Hepatocyte (in vitro differentiated cells): ENCODE measurements around the gene MAD2L1BP. TPM values are rescaled to one million over a fixed set of nuclear protein-coding genes. Genes with fewer than 3 reads are reported as not detected.

Source experiments
- DNase-seq: peaks from one replicate; pipeline ENCODE4 v3.0.0-alpha.2; 2016; ENCODE audit warnings: low spot score
- H2AFZ ChIP-seq: fragments of 200-600 bp; sonication (generic); 2 replicates; pipeline ENCODE4 v1.6.0; 2016; ENCODE audit warnings: antibody characterized with exemption, mild to moderate bottlenecking
- H3K27ac ChIP-seq: fragments of 200-600 bp; sonication (generic); 2 replicates; pipeline ENCODE4 v1.5.1; 2016; ENCODE audit warnings: mild to moderate bottlenecking
- H3K27me3 ChIP-seq: fragments of 200-600 bp; sonication (generic); 2 replicates; pipeline ENCODE4 v1.6.1; 2016
- H3K36me3 ChIP-seq: fragments of 200-600 bp; sonication (generic); replicated peaks from 2 replicates; pipeline ENCODE4 v1.5.1; 2016; ENCODE audit warnings: low read depth; ENCODE audit not compliant: insufficient read depth
- H3K4me1 ChIP-seq: fragments of 200-600 bp; sonication (generic); 2 replicates; pipeline ENCODE4 v1.5.1; 2016; ENCODE audit warnings: mild to moderate bottlenecking, moderate library complexity; ENCODE audit not compliant: insufficient read depth
- H3K4me2 ChIP-seq: fragments of 200-600 bp; sonication (generic); 2 replicates; pipeline ENCODE4 v1.6.0; 2016
- H3K4me3 ChIP-seq: fragments of 200-600 bp; sonication (generic); 2 replicates; pipeline ENCODE4 v1.5.1; 2016; ENCODE audit warnings: mild to moderate bottlenecking
- H3K79me2 ChIP-seq: fragments of 200-600 bp; sonication (generic); 2 replicates; pipeline ENCODE4 v1.6.0; 2017; ENCODE audit warnings: mild to moderate bottlenecking
- H3K9me2 ChIP-seq: fragments of 200-600 bp; sonication (generic); replicated peaks from 2 replicates; pipeline ENCODE4 v1.6.0; 2017; ENCODE audit warnings: mild to moderate bottlenecking; ENCODE audit not compliant: insufficient read depth
- H3K9me3 ChIP-seq: fragments of 200-600 bp; sonication (generic); 2 replicates; pipeline ENCODE4 v1.5.1; 2016; ENCODE audit warnings: low read depth, mild to moderate bottlenecking
- H4K20me1 ChIP-seq: fragments of 200-600 bp; sonication (generic); 2 replicates; pipeline ENCODE4 v1.6.0; 2016; ENCODE audit warnings: mild to moderate bottlenecking; ENCODE audit not compliant: insufficient read depth, poor library complexity, severe bottlenecking
- EZH2 ChIP-seq: fragments of 200-600 bp; sonication (generic); IDR thresholded peaks from 2 replicates; pipeline ENCODE4 v1.6.1; 2016; ENCODE audit warnings: antibody characterized with exemption, mild to moderate bottlenecking, borderline replicate concordance
- EZH2phosphoT487 ChIP-seq: fragments of 200-600 bp; sonication (generic); IDR thresholded peaks from one replicate; pipeline ENCODE4 v1.6.1; 2018; ENCODE audit warnings: antibody characterized with exemption, mild to moderate bottlenecking, low read depth, moderate library complexity; ENCODE audit not compliant: unreplicated experiment, severe bottlenecking
- WGBS: methylation state at CpG from one replicate; pipeline ENCODE4 v1.1.6; 2016; ENCODE audit warnings: low lambda C conversion rate; ENCODE audit errors: missing lambda C conversion rate; 5-methylcytosine and 5-hydroxymethylcytosine counted together
- polyA plus RNA-seq: library from polyadenylated mRNA; unstranded; fragments of >200 nt; fragmentation: Nextera tagmentation; extraction: Ambion mirVana; gene quantifications from 2 replicates; pipeline ENCODE4 v1.2.1, GENCODE V29; 2016
- total RNA-seq: library from RNA; depleted of rRNA; stranded (reverse); fragments of >200 nt; gene quantifications from 2 replicates; pipeline ENCODE4 v1.2.3, GENCODE V29; 2014
- TF ChIP-seq, protein P1 (sequence below): fragments of 200-600 bp; sonication (generic); IDR thresholded peaks from 2 replicates; pipeline ENCODE4 v1.5.1; 2016; ENCODE audit warnings: antibody characterized with exemption, mild to moderate bottlenecking; ENCODE audit not compliant: poor library complexity

The MAD2L1BP gene
- total and polyA plus RNA-seq, 2 experiments from 2014 or later, result 32.1 to 47.6 TPM

DNA sequence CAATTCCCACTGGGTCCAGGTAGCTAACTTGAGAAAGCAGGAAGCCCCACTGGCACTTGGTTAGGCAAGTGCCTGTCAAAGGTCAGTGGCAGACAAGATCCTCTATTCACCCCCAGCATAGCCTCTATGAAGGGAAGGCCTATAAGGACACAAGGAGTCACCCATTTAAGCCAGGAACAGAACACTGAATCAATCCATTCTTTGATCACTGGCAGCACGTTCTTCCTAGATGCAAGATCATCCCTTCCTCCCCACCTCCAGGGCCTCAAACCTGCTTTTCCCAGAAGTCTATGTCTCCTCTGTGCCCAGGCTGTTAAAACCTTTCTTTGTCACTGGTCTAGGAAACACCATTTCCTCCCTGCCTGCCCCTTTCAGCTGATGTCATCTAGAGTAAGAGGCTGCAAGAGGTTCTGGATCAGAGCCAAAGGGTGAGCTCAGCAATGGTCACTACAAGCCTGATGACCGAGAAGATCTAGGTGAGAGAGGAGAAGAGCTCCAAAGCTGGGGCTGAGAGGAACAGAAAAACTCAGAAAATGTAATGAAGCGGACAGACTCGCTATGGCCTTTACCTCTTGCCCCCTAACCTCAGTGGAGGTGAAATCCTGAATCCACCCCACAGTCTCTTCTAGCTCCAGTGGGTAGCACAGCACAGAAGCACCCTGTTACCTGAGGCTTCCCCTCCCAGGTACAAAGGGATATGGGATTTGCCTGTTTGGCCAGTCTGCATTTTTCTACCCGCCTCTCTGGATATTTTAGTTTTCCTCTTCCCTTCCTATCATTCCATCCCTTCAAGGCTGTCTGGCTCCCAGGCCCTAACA is 8.4 kb upstream of the MAD2L1BP start:
- TF ChIP-seq EZH2 (no peak), EZH2phosphoT487 (no peak)
- TF ChIP-seq, protein P1, sequence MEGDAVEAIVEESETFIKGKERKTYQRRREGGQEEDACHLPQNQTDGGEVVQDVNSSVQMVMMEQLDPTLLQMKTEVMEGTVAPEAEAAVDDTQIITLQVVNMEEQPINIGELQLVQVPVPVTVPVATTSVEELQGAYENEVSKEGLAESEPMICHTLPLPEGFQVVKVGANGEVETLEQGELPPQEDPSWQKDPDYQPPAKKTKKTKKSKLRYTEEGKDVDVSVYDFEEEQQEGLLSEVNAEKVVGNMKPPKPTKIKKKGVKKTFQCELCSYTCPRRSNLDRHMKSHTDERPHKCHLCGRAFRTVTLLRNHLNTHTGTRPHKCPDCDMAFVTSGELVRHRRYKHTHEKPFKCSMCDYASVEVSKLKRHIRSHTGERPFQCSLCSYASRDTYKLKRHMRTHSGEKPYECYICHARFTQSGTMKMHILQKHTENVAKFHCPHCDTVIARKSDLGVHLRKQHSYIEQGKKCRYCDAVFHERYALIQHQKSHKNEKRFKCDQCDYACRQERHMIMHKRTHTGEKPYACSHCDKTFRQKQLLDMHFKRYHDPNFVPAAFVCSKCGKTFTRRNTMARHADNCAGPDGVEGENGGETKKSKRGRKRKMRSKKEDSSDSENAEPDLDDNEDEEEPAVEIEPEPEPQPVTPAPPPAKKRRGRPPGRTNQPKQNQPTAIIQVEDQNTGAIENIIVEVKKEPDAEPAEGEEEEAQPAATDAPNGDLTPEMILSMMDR, result no peak
- Histone ChIP-seq H3K9me3 (no peaks in the 10 kb centered on the region), H3K4me3 (no peak overlapping the region), H3K9me2 (no peaks in the 10 kb centered on the region), H3K36me3 (no peaks in the 10 kb centered on the region), H3K79me2 (peaks cover 24% of the 10 kb centered on the region), H2AFZ (no peak overlapping the region), H3K27ac (peak overlapping the region; percentile 96), H3K27me3 (no peaks in the 10 kb centered on the region), H4K20me1 (no peaks in the 10 kb centered on the region), H3K4me2 (peak overlapping the region; percentile 82), H3K4me1 (peaks cover 14% of the 10 kb centered on the region)
- DNase-seq, result peak; percentile 91
- WGBS, result 81% methylated on average over 5 of the region's 5 CpGs

DNA sequence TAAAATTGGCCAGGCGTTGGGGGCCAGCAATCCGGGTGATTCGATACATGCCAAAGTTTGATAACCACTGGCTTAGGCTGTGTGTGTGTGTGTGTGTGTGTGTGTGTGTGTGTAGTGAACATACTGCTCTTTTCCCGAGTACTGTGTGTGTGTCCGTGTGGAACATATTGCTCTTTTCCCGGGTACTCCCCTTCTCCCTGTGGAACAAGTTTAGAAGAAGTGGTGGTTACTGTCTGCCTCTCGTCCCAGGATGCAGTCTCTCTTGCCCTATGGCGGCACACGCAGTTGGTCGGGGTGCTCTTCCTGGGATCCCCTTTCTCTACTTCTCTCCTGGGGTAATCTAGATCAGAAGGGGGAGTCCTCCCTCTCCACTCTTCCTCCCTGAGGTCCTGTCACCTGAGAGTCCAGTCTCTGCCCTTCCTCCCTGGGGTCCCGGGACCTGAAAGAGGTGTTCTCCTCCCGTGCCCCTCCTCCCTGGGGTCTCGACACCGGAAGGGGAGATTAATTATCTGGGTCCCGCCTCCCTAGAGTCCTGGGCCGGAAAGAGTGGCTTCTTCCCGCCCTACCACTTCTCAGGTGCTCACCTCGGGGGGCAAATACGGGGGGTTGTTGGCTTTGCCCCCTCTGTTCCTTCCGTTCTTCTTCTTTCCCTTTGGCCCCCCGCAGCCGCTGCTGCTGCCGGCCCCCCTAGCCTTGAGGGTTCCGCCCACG is 7.1 kb upstream of the MAD2L1BP start:
- Histone ChIP-seq H2AFZ (peak overlapping the region; percentile 53), H4K20me1 (no peaks in the 10 kb centered on the region), H3K36me3 (no peaks in the 10 kb centered on the region), H3K9me2 (no peaks in the 10 kb centered on the region), H3K9me3 (no peaks in the 10 kb centered on the region), H3K4me3 (peak overlapping the region; percentile 87), H3K27me3 (no peaks in the 10 kb centered on the region), H3K27ac (peak overlapping the region; percentile 96), H3K4me1 (peaks cover 14% of the 10 kb centered on the region), H3K79me2 (peaks cover 24% of the 10 kb centered on the region), H3K4me2 (peak overlapping the region; percentile 82)
- peak; percentile 72 for DNase-seq
- TF ChIP-seq, protein P1, result no peak
- TF ChIP-seq EZH2, result no peak
- no peak for TF ChIP-seq EZH2phosphoT487
- 8% methylated on average over 18 of the region's 25 CpGs for WGBS

DNA sequence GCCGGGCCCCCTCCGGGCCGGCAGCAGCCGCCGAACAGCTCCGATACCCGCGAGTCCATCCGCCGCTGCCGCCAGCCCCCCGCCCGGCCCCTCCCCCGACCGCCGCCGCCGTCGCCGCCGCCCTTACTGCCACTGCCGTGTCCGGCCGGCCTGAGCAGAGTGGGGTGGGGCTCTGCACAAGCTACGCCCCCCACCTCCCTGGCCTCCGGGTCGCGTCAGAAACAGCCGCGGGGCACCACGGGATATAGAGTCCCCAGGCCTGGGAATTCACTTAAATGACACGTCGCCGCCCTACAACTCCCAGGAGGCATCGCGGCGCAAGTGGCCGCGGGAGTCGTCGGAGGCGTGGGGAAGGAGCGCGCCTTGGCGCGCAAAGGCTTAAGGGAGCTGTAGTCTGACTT is 6.5 kb upstream of the MAD2L1BP start, which contains the start of gene GTPBP2:
Gene GTPBP2 (minus strand): TSS at position 161 of the 401 bp plus-strand sequence. CDS start 102 bp downstream, at position 59.
- peak; percentile 100 for DNase-seq
- H3K9me2 ChIP-seq, result no peaks in the 10 kb centered on the region
- H4K20me1 ChIP-seq, result no peaks in the 10 kb centered on the region
- WGBS, result 0% methylated on average over 24 of the region's 46 CpGs
- H3K79me2 ChIP-seq, result peaks cover 24% of the 10 kb centered on the region
- peak within 1 kb of the TSS; percentile 96 for H3K27ac ChIP-seq
- peaks cover 14% of the 10 kb centered on the region for H3K4me1 ChIP-seq
- H2AFZ ChIP-seq, result peak within 1 kb of the TSS; percentile 53
- peak within 1 kb of the TSS; percentile 82 for H3K4me2 ChIP-seq
- no peaks in the 10 kb centered on the region for H3K9me3 ChIP-seq
- peak within 1 kb of the TSS; percentile 87 for H3K4me3 ChIP-seq
- H3K36me3 ChIP-seq, result no peaks in the 10 kb centered on the region
- H3K27me3 ChIP-seq, result no peaks in the 10 kb centered on the region
- TF ChIP-seq, protein P1, result no peak
- TF ChIP-seq EZH2 (no peak), EZH2phosphoT487 (no peak)
